Karpas-422 (cell line): ENCODE measurements around the gene SYNDIG1L. TPM values are rescaled to one million over a fixed set of nuclear protein-coding genes. Genes with fewer than 3 reads are reported as not detected.

Experiments
- DNase-seq: peaks from one replicate; pipeline ENCODE4 v3.0.0-alpha.2; 2015
- H2AFZ ChIP-seq: fragments of 200-600 bp; sonication (generic); 2 replicates; pipeline ENCODE4 v1.6.1; 2014; ENCODE audit warnings: antibody characterized with exemption, low read length, mixed read lengths
- H3K27ac ChIP-seq: fragments of 200-600 bp; sonication (generic); 2 replicates; pipeline ENCODE4 v1.5.1; 2014; ENCODE audit warnings: mild to moderate bottlenecking, low read length, moderate library complexity
- H3K27me3 ChIP-seq: fragments of 200-600 bp; sonication (generic); 2 replicates; pipeline ENCODE4 v1.6.1; 2014; ENCODE audit warnings: low read length, mixed read lengths
- H3K36me3 ChIP-seq: fragments of 200-600 bp; sonication (generic); 2 replicates; pipeline ENCODE4 v1.6.1; 2014; ENCODE audit warnings: low read length, mixed read lengths; ENCODE audit not compliant: insufficient read depth
- H3K4me1 ChIP-seq: fragments of 200-600 bp; sonication (generic); 2 replicates; pipeline ENCODE4 v1.6.1; 2014; ENCODE audit warnings: mild to moderate bottlenecking, low read length, mixed read lengths
- H3K4me2 ChIP-seq: fragments of 200-600 bp; sonication (generic); 2 replicates; pipeline ENCODE4 v1.6.1; 2014; ENCODE audit warnings: low read length, low read depth, mild to moderate bottlenecking; ENCODE audit not compliant: poor library complexity, severe bottlenecking
- H3K4me3 ChIP-seq: fragments of 200-600 bp; sonication (generic); 2 replicates; pipeline ENCODE4 v1.5.1; 2014; ENCODE audit warnings: mild to moderate bottlenecking, antibody characterized with exemption, low read length, mixed read lengths
- H3K79me2 ChIP-seq: fragments of 200-600 bp; sonication (generic); 2 replicates; pipeline ENCODE4 v1.6.1; 2014; ENCODE audit warnings: mild to moderate bottlenecking, low read length, mixed read lengths
- H3K9ac ChIP-seq: fragments of 200-600 bp; sonication (generic); 2 replicates; pipeline ENCODE4 v1.6.0; 2014; ENCODE audit warnings: low read length
- H3K9me2 ChIP-seq: fragments of 200-600 bp; sonication (generic), shearing (Covaris generic); replicated peaks from 2 replicates; pipeline ENCODE4 v1.6.0; 2014; ENCODE audit warnings: mild to moderate bottlenecking, low read length, moderate library complexity; ENCODE audit not compliant: insufficient read depth
- H3K9me3 ChIP-seq: fragments of 300-700, 200-600 bp; sonication (generic); 2 replicates; pipeline ENCODE4 v1.6.1; 2014; ENCODE audit warnings: low read length, mixed read lengths
- H4K20me1 ChIP-seq: fragments of 200-600 bp; sonication (generic); 2 replicates; pipeline ENCODE4 v1.6.1; 2014; ENCODE audit warnings: mild to moderate bottlenecking, antibody characterized with exemption, low read length, low read depth; ENCODE audit not compliant: insufficient read depth
- total RNA-seq: library from RNA; depleted of rRNA; stranded (reverse); fragments of >200 nt; shearing (Covaris generic); gene quantifications from 2 replicates; pipeline ENCODE4 v1.2.3, GENCODE V29; 2014; ENCODE audit warnings: low replicate concordance; rRNA removed

Gene SYNDIG1L
- total RNA-seq, result not detected in 2 replicates

GRCh38 chr14:74426202-74426582 lies at the start of gene SYNDIG1L:
Gene SYNDIG1L, minus strand, starts transcription at chr14:74426210. Its CDS starts 16,466 bp downstream, at chr14:74409744.
- Histone ChIP-seq H2AFZ (no peak within 1 kb of the TSS), H3K36me3 (no peaks in the 10 kb centered on the region), H3K4me3 (no peak within 1 kb of the TSS), H3K79me2 (no peaks in the 10 kb centered on the region), H3K9me3 (no peaks in the 10 kb centered on the region), H3K9me2 (no peaks in the 10 kb centered on the region), H4K20me1 (no peaks in the 10 kb centered on the region), H3K27me3 (no peaks in the 10 kb centered on the region), H3K9ac (no peak within 1 kb of the TSS), H3K4me2 (no peak within 1 kb of the TSS), H3K27ac (no peak within 1 kb of the TSS), H3K4me1 (peaks cover 8% of the 10 kb centered on the region)
- no peak for DNase-seq

GRCh38 chr14:74475678-74476077 lies 49.7 kb upstream of the SYNDIG1L start:
- Histone ChIP-seq H3K9me2 (no peaks in the 10 kb centered on the region), H3K4me2 (no peak overlapping the region), H4K20me1 (no peaks in the 10 kb centered on the region)

GRCh38 chr14:74474376-74474775 lies 48.4 kb upstream of the SYNDIG1L start:
- H4K20me1 ChIP-seq, result no peaks in the 10 kb centered on the region
- H2AFZ ChIP-seq, result no peak overlapping the region
- no peak overlapping the region for H3K4me3 ChIP-seq
- DNase-seq, result no peak
- H3K79me2 ChIP-seq, result no peaks in the 10 kb centered on the region
- no peak overlapping the region for H3K9ac ChIP-seq
- H3K36me3 ChIP-seq, result no peaks in the 10 kb centered on the region
- H3K27ac ChIP-seq, result no peak overlapping the region
- H3K4me2 ChIP-seq, result no peak overlapping the region
- no peaks in the 10 kb centered on the region for H3K9me2 ChIP-seq
- H3K9me3 ChIP-seq, result no peaks in the 10 kb centered on the region
- no peaks in the 10 kb centered on the region for H3K27me3 ChIP-seq
- H3K4me1 ChIP-seq, result no peaks in the 10 kb centered on the region

More at GRCh38 chr14:74475678-74476077, 49.7 kb upstream of the SYNDIG1L start:
- H3K9me3 ChIP-seq, result no peaks in the 10 kb centered on the region
- no peak overlapping the region for H3K27ac ChIP-seq
- no peak overlapping the region for H3K9ac ChIP-seq
- no peak for DNase-seq
- H2AFZ ChIP-seq, result no peak overlapping the region
- no peak overlapping the region for H3K4me3 ChIP-seq
- H3K36me3 ChIP-seq, result no peaks in the 10 kb centered on the region
- no peaks in the 10 kb centered on the region for H3K4me1 ChIP-seq
- no peaks in the 10 kb centered on the region for H3K79me2 ChIP-seq
- no peaks in the 10 kb centered on the region for H3K27me3 ChIP-seq

GRCh38 chr14:74472601-74473000 lies 46.6 kb upstream of the SYNDIG1L start:
- Histone ChIP-seq H3K36me3 (no peaks in the 10 kb centered on the region), H3K4me2 (no peak overlapping the region), H3K9me2 (no peaks in the 10 kb centered on the region), H4K20me1 (no peaks in the 10 kb centered on the region), H3K27ac (no peak overlapping the region), H2AFZ (no peak overlapping the region), H3K9me3 (no peaks in the 10 kb centered on the region), H3K9ac (no peak overlapping the region), H3K4me1 (no peaks in the 10 kb centered on the region), H3K27me3 (no peaks in the 10 kb centered on the region), H3K79me2 (no peaks in the 10 kb centered on the region), H3K4me3 (no peak overlapping the region)
- DNase-seq, result no peak

- no peaks in the 10 kb centered on the region for H3K79me2 ChIP-seq
- H2AFZ ChIP-seq, result no peak overlapping the region
- DNase-seq, result no peak
Observed at GRCh38 chr14:74469548-74470518, 43.8 kb upstream of the SYNDIG1L start.

GRCh38 chr14:74468513-74468912 lies 42.5 kb upstream of the SYNDIG1L start:
- Histone ChIP-seq H3K4me2 (no peak overlapping the region), H3K9me3 (no peaks in the 10 kb centered on the region), H3K9me2 (no peaks in the 10 kb centered on the region), H3K27ac (no peak overlapping the region), H4K20me1 (no peaks in the 10 kb centered on the region), H3K4me1 (no peaks in the 10 kb centered on the region), H3K9ac (no peak overlapping the region), H3K27me3 (no peaks in the 10 kb centered on the region), H3K36me3 (no peaks in the 10 kb centered on the region), H3K79me2 (no peaks in the 10 kb centered on the region), H3K4me3 (no peak overlapping the region), H2AFZ (no peak overlapping the region)
- DNase-seq, result no peak

More at GRCh38 chr14:74469548-74470518, 43.8 kb upstream of the SYNDIG1L start:
- Histone ChIP-seq H3K27me3 (no peaks in the 10 kb centered on the region), H3K4me2 (no peak overlapping the region), H3K4me3 (no peak overlapping the region), H3K27ac (no peak overlapping the region), H3K9me2 (no peaks in the 10 kb centered on the region), H3K9ac (no peak overlapping the region), H3K4me1 (no peaks in the 10 kb centered on the region), H3K9me3 (no peaks in the 10 kb centered on the region), H4K20me1 (no peaks in the 10 kb centered on the region), H3K36me3 (no peaks in the 10 kb centered on the region)

GRCh38 chr14:74465335-74465734 lies 39.3 kb upstream of the SYNDIG1L start:
- H3K27me3 ChIP-seq, result no peaks in the 10 kb centered on the region
- H3K4me1 ChIP-seq, result no peaks in the 10 kb centered on the region
- H3K9me2 ChIP-seq, result no peaks in the 10 kb centered on the region
- no peak for DNase-seq
- no peaks in the 10 kb centered on the region for H4K20me1 ChIP-seq
- H2AFZ ChIP-seq, result no peak overlapping the region
- no peaks in the 10 kb centered on the region for H3K79me2 ChIP-seq
- no peak overlapping the region for H3K4me3 ChIP-seq
- no peak overlapping the region for H3K4me2 ChIP-seq
- H3K9me3 ChIP-seq, result no peaks in the 10 kb centered on the region
- no peak overlapping the region for H3K27ac ChIP-seq
- no peak overlapping the region for H3K9ac ChIP-seq
- no peaks in the 10 kb centered on the region for H3K36me3 ChIP-seq

- Histone ChIP-seq H3K9ac (no peak overlapping the region), H3K9me3 (no peaks in the 10 kb centered on the region), H3K4me3 (no peak overlapping the region), H3K79me2 (no peaks in the 10 kb centered on the region), H3K27me3 (no peaks in the 10 kb centered on the region), H3K4me1 (no peaks in the 10 kb centered on the region), H4K20me1 (no peaks in the 10 kb centered on the region), H3K4me2 (no peak overlapping the region), H2AFZ (no peak overlapping the region), H3K27ac (no peak overlapping the region), H3K9me2 (no peaks in the 10 kb centered on the region), H3K36me3 (no peaks in the 10 kb centered on the region)
- no peak for DNase-seq
Observed at GRCh38 chr14:74464785-74465184, 38.8 kb upstream of the SYNDIG1L start.
